PC-3 (cell line): ENCODE measurements around the gene TACO1.

Source experiments
- CTCF ChIP-seq: fragments of 300-600 bp; sonication (generic); conservative IDR thresholded peaks from 2 replicates; pipeline ENCODE4 v1.5.1; 2017; ENCODE audit warnings: antibody characterized with exemption, low read depth, mild to moderate bottlenecking, low read length
- EZH2 ChIP-seq: fragments of 300-600 bp; sonication (generic); IDR thresholded peaks from one replicate; pipeline ENCODE4 v1.6.1; 2017; ENCODE audit warnings: antibody characterized with exemption, mild to moderate bottlenecking, low read length; ENCODE audit not compliant: unreplicated experiment

GRCh38 chr17:63595132-63595531, 5.6 kb upstream of the TACO1 start:
- TF ChIP-seq CTCF (no peak), EZH2 (no peak)
